GM20000 (cell line): ENCODE results near the gene ADAMTSL4.
"Not testable (repeated sequence)": the region's sequence is repeated elsewhere in the genome, so short reads cannot be mapped to it uniquely, and the experiment has no call there.

ENCODE experiments used
- DNase-seq: peaks from one replicate; pipeline ENCODE4 v3.0.0; 2012; ENCODE audit warnings: low spot score
- TF ChIP-seq, protein P1 (sequence below): IDR thresholded peaks from 2 replicates; pipeline ENCODE4 v1.5.1; 2012; ENCODE audit warnings: mild to moderate bottlenecking, control low read depth; ENCODE audit errors: extremely low read depth, missing control alignments

Gene ADAMTSL4

GRCh38 chr1:150601540-150601939 lies 52.3 kb downstream of the ADAMTSL4 start:
- TF ChIP-seq, protein P1, sequence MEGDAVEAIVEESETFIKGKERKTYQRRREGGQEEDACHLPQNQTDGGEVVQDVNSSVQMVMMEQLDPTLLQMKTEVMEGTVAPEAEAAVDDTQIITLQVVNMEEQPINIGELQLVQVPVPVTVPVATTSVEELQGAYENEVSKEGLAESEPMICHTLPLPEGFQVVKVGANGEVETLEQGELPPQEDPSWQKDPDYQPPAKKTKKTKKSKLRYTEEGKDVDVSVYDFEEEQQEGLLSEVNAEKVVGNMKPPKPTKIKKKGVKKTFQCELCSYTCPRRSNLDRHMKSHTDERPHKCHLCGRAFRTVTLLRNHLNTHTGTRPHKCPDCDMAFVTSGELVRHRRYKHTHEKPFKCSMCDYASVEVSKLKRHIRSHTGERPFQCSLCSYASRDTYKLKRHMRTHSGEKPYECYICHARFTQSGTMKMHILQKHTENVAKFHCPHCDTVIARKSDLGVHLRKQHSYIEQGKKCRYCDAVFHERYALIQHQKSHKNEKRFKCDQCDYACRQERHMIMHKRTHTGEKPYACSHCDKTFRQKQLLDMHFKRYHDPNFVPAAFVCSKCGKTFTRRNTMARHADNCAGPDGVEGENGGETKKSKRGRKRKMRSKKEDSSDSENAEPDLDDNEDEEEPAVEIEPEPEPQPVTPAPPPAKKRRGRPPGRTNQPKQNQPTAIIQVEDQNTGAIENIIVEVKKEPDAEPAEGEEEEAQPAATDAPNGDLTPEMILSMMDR = no peak
- no peak for DNase-seq

DNA sequence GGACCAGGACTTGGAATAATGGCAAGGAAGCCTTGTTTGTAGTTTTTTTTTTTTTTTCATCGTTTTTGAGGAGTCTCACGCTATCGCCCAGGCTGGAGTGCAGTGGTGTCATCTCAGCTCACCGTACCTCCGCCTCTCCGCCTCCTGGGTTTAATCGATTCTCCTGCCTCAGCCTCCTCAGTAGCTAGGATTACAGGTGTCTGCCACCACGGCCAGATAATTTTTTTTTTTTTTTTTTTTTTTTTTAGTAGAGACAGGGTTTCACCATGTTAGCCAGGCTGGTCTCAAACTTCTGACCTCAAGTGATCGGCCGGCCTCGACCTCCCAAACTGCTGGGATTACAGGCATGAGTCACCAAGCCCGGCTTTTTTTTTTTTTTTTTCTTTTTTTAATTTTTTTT lies 53.2 kb downstream of the ADAMTSL4 start:
- DNase-seq = not testable (repeated sequence)

DNA sequence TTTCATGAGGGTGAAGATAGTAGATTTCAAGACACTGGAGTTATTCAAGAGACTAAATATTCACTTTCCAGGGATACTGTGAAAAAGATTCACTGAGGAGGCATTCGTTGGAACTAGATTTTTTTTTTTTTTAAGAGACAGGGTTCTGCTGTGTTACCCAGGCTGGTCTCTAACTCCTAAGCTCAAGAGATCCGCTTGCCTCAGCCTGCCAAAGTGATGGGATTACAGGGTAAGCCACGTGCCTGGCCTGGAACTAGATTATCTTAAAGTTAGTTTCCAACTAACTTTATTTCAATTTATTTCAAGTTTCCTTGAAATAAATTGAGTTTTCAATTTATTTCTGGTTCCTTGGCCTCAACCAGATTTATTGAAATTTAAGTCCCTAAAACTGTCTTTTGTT lies 54.5 kb downstream of the ADAMTSL4 start:
- TF ChIP-seq, protein P1 = no peak
- DNase-seq = no peak

GRCh38 chr1:150604226-150604588 lies 55.0 kb downstream of the ADAMTSL4 start:
- TF ChIP-seq, protein P1 = no peak
- no peak for DNase-seq

- DNase-seq = not testable (repeated sequence)
These were observed 56.2 kb downstream of the ADAMTSL4 start for GRCh38 chr1:150605451-150605731.

DNA sequence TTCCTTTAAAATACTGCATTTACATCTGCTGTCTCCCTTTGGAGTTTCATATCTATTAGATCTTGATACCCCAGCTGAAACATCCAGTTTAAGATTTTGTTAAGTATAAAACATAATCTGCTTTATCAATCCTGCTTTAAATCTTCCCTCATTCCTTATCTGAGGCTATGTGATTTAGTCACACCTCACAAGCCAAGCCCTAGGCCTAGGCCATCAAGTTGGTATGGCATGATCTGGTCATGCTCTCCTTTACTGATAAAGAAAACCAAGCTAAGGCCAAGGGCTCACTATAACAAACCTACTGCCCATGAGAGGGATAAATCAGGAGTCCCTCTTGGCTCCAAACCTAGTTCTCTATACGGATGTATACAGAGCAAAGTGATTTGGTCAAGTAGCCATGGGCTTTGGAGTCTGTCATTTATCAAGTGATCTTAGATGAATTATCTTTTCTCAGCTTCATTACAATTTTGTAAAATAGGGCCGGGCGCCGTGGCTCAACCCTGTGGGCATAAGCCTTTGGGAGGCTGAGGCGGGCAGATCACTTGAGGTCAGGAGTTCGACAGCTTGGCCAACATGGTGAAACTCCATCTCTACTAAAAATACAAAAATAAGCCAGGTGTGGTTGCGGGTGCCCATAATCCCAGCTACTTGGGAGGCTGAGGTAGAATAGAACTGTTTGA lies 57.4 kb downstream of the ADAMTSL4 start:
- TF ChIP-seq, protein P1 = no peak
- no peak for DNase-seq

- DNase-seq = no peak
These were observed 60.5 kb downstream of the ADAMTSL4 start for GRCh38 chr1:150609732-150610131.

More at GRCh38 chr1:150609732-150610131, 60.5 kb downstream of the ADAMTSL4 start:
- TF ChIP-seq, protein P1 = no peak
